Measurements from ENCODE around the gene ARAF.
"Not testable (repeated sequence)": the region's sequence is repeated elsewhere in the genome, so short reads cannot be mapped to it uniquely, and the experiment has no call there.

The ARAF gene

GRCh38 chrX:47560934-47561658 lies at the start of gene ARAF:
Gene ARAF, plus strand, starts transcription at chrX:47561205. Its CDS starts 1,763 bp downstream, at chrX:47562968.
- no peak within 1 kb of the TSS for H3K4me3 ChIP-seq (IDR thresholded peaks at IDR 0.05; ENCODE audit: insufficient read depth, low read depth, low read length)
- H3K9ac ChIP-seq: peak within 1 kb of the TSS; percentile 71; the same call in 1 of the 2 replicates
- TF ChIP-seq, protein P1, sequence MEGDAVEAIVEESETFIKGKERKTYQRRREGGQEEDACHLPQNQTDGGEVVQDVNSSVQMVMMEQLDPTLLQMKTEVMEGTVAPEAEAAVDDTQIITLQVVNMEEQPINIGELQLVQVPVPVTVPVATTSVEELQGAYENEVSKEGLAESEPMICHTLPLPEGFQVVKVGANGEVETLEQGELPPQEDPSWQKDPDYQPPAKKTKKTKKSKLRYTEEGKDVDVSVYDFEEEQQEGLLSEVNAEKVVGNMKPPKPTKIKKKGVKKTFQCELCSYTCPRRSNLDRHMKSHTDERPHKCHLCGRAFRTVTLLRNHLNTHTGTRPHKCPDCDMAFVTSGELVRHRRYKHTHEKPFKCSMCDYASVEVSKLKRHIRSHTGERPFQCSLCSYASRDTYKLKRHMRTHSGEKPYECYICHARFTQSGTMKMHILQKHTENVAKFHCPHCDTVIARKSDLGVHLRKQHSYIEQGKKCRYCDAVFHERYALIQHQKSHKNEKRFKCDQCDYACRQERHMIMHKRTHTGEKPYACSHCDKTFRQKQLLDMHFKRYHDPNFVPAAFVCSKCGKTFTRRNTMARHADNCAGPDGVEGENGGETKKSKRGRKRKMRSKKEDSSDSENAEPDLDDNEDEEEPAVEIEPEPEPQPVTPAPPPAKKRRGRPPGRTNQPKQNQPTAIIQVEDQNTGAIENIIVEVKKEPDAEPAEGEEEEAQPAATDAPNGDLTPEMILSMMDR (conservative IDR thresholded peaks at IDR 0.05; ENCODE audit: low read depth, low read length): no peak
- no peaks in the 10 kb centered on the region for H3K36me3 ChIP-seq (ENCODE audit: insufficient read depth)
- H3K79me2 ChIP-seq (ENCODE audit: insufficient read depth, low read depth): peaks cover 4% of the 10 kb centered on the region; the same call in 1 of the 2 replicates
- peaks cover 26% of the 10 kb centered on the region for H3K4me1 ChIP-seq (ENCODE audit: low read depth, poor library complexity, severe bottlenecking)
- H2AFZ ChIP-seq (ENCODE audit: low read depth): peak within 1 kb of the TSS; percentile 78
- no peaks in the 10 kb centered on the region for H4K20me1 ChIP-seq (ENCODE audit: insufficient read depth)
- H3K4me2 ChIP-seq: peak within 1 kb of the TSS; percentile 73
- peak within 1 kb of the TSS; percentile 78 for H3K27ac ChIP-seq
- no peaks in the 10 kb centered on the region for H3K27me3 ChIP-seq (ENCODE audit: insufficient read depth, low read depth)

DNA sequence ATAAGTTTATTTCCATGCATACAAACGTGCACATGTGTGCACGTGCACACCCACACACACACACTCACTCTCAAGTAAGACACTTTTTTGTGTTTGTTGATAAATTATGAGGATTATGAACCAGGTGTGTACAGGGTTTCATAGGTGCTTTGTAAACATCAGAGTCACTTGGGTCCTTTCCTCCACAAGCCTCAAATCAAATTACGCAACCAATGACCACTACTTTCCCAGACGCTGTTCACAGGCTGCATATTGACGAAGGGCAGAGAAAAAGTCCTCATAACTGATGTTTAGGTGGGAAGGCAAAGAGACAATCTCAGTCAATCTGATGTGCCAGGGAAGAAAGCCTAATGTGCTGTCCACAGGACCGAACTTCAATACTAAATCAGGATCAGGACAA lies 48.6 kb upstream of the ARAF start:
- H3K9ac ChIP-seq; H3K36me3 ChIP-seq (ENCODE audit: insufficient read depth); H3K4me2 ChIP-seq; H3K27ac ChIP-seq; H3K4me3 ChIP-seq (IDR thresholded peaks at IDR 0.05; ENCODE audit: insufficient read depth, low read depth, low read length); H3K27me3 ChIP-seq (ENCODE audit: insufficient read depth, low read depth); H4K20me1 ChIP-seq (ENCODE audit: insufficient read depth); H2AFZ ChIP-seq (ENCODE audit: low read depth); H3K79me2 ChIP-seq (ENCODE audit: insufficient read depth, low read depth): not testable (repeated sequence)
- H3K4me1 ChIP-seq (ENCODE audit: low read depth, poor library complexity, severe bottlenecking): peaks cover 12% of the 10 kb centered on the region

- not testable (repeated sequence) for H3K27ac ChIP-seq; H4K20me1 ChIP-seq (ENCODE audit: insufficient read depth); H3K36me3 ChIP-seq (ENCODE audit: insufficient read depth); H3K4me1 ChIP-seq (ENCODE audit: low read depth, poor library complexity, severe bottlenecking); H3K79me2 ChIP-seq (ENCODE audit: insufficient read depth, low read depth); H3K4me3 ChIP-seq (IDR thresholded peaks at IDR 0.05; ENCODE audit: insufficient read depth, low read depth, low read length); H3K27me3 ChIP-seq (ENCODE audit: insufficient read depth, low read depth)
- Histone ChIP-seq H2AFZ (ENCODE audit: low read depth) (peak overlapping the region; percentile 71; the same call in 1 of the 2 replicates), H3K4me2 (peak overlapping the region; percentile 45; the same call in 1 of the 2 replicates), H3K9ac (peak overlapping the region; percentile 27; the same call in 1 of the 2 replicates)
Observed at GRCh38 chrX:47513034-47513965, 47.7 kb upstream of the ARAF start.

DNA sequence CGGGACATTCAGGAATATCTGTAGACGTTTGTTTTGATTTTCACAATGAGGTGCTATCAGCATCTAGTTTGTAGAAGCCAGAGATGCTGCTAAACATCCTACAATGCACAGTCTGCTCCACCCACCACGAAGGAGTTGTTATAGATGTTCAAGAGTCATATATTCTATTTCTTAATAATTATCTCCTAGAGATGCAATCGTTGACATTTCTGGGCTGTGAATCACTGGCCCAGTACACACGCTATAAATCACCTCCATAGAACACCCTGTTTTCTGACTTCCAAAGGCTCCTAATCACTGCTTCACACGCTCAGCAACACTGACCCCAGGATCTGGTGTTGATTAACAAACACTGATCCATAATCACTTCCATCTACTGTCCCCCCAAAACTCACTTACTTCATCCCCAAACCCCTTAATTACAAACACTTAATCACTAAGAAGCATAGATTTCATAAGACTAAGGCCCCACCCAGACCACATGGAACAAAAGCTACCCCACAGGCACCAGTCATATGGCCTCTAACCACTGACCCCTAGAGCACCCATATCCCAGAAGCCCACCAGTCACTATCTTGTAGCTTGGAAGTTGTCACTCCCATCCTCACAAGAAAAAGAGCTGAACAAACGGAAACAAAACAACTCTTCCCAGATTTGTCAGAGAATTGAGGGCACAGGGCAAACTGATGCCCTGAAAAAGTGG lies 46.3 kb upstream of the ARAF start:
- no peaks in the 10 kb centered on the region for H4K20me1 ChIP-seq (ENCODE audit: insufficient read depth)
- H3K4me1 ChIP-seq (ENCODE audit: low read depth, poor library complexity, severe bottlenecking): peaks cover 4% of the 10 kb centered on the region
- TF ChIP-seq, protein P1 (conservative IDR thresholded peaks at IDR 0.05; ENCODE audit: low read depth, low read length): no peak
- H3K79me2 ChIP-seq (ENCODE audit: insufficient read depth, low read depth): no peaks in the 10 kb centered on the region
- no peak overlapping the region for H2AFZ ChIP-seq (ENCODE audit: low read depth)
- H3K27ac ChIP-seq: no peak overlapping the region
- no peak overlapping the region for H3K9ac ChIP-seq
- H3K27me3 ChIP-seq (ENCODE audit: insufficient read depth, low read depth): no peaks in the 10 kb centered on the region
- H3K36me3 ChIP-seq (ENCODE audit: insufficient read depth): no peaks in the 10 kb centered on the region
- H3K4me3 ChIP-seq (IDR thresholded peaks at IDR 0.05; ENCODE audit: insufficient read depth, low read depth, low read length): no peak overlapping the region
- H3K4me2 ChIP-seq: no peak overlapping the region

Data from KMS-11 (cell line).